Measurements from ENCODE around the gene IGSF21. TPM values are rescaled to one million over a fixed set of nuclear protein-coding genes. Genes with fewer than 3 reads are reported as not detected.

IGSF21 gene
- polyA plus RNA-seq, 1 experiment: not detected

DNA sequence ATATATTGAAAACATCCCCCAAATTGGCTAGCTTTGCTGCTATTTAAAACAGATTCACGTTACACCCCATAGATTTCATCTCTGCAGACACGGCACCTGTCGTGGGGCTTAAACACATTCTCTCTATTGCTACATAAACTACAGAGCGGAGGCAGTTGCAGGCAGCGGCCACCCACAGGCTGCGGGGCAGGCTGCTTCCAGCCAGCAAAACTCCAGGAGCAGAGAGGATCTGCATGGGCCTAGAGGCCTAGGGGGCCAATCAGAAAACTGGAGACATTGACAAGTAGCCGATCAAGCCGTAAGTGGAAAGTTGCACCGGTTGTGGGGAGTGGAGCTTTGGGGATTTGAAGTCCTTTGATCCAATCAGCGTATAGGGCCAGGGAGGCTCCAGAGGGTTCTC lies 244.1 kb downstream of the IGSF21 start:
- no peak for DNase-seq (ENCODE audit: low read depth, low spot score)
- peaks cover 2% of the 10 kb centered on the region; the same call in 1 of the 2 replicates for H3K9me3 ChIP-seq (ENCODE audit: control insufficient read depth, insufficient read depth, low read length)
- H3K27ac ChIP-seq (ENCODE audit: low read depth, low read length): no peak overlapping the region
- POLR2A ChIA-PET: no interaction called here
- CTCF ChIA-PET: no interaction called here
- H3K27me3 ChIP-seq (ENCODE audit: control insufficient read depth, insufficient read depth, low read length): peaks cover 4% of the 10 kb centered on the region
- TF ChIP-seq, protein P1, sequence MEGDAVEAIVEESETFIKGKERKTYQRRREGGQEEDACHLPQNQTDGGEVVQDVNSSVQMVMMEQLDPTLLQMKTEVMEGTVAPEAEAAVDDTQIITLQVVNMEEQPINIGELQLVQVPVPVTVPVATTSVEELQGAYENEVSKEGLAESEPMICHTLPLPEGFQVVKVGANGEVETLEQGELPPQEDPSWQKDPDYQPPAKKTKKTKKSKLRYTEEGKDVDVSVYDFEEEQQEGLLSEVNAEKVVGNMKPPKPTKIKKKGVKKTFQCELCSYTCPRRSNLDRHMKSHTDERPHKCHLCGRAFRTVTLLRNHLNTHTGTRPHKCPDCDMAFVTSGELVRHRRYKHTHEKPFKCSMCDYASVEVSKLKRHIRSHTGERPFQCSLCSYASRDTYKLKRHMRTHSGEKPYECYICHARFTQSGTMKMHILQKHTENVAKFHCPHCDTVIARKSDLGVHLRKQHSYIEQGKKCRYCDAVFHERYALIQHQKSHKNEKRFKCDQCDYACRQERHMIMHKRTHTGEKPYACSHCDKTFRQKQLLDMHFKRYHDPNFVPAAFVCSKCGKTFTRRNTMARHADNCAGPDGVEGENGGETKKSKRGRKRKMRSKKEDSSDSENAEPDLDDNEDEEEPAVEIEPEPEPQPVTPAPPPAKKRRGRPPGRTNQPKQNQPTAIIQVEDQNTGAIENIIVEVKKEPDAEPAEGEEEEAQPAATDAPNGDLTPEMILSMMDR (IDR thresholded peaks at IDR 0.05; ENCODE audit: low read depth, low read length): no peak
- no peak overlapping the region for H3K4me3 ChIP-seq (ENCODE audit: low read depth, low read length)

DNA sequence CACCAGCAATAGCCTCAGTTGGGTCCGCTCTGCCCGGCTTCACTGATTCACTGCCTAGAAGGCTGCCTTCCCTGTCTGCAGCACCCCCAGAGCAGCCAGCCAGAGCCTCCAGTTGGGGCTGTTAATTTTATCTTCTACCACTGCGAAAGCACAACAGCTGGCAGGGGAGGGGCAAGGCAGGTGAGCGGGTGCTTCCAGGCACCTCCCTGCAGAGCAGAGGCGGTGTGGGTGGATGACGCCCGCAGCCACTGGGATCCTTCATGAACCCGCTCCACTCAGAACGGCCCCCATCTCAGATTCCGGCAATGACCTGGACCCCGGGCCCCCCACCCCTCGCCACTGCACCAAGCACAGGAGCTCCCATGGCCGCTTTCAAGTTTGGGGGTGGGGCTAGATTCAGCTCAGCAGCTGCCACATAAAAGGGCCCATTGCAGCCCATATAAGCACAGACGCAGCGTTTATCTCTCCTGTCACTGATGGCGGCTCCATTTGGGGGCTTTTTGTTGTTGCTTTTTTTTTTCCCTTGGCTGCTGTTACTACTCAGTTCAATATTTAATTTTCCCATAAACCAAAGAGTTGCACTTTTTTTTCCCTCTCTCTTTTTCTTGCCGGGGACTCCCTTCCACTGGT lies 245.2 kb downstream of the IGSF21 start:
- no peak for DNase-seq (ENCODE audit: low read depth, low spot score)
- TF ChIP-seq, protein P1 (IDR thresholded peaks at IDR 0.05; ENCODE audit: low read depth, low read length): no peak
- CTCF ChIA-PET: no interaction called here
- H3K27me3 ChIP-seq (ENCODE audit: control insufficient read depth, insufficient read depth, low read length): peaks cover 4% of the 10 kb centered on the region
- no peak overlapping the region for H3K27ac ChIP-seq (ENCODE audit: low read depth, low read length)
- H3K9me3 ChIP-seq (ENCODE audit: control insufficient read depth, insufficient read depth, low read length): no peaks in the 10 kb centered on the region; the same call in 1 of the 2 replicates
- POLR2A ChIA-PET: no interaction called here
- no peak overlapping the region for H3K4me3 ChIP-seq (ENCODE audit: low read depth, low read length)

DNA sequence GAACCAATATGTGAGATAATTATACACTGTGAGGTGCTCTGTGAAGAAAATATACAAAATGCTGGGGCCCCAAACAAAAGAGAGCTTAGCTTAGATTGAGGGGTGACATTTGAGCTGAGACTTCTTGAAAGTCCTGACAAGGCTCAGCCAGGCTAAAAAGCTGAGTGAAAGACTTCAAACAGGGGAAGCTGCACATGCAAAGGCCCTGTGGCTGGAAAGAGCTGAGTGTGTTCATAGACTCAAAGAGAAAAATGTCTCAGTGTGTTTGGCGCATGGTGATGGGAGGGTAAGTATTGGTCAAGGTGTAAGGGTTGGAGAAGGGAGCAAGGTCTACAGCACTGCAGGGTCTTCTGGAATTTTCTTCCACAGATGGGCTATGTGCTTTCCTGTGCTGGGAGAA lies 245.9 kb downstream of the IGSF21 start:
- DNase-seq (ENCODE audit: low read depth, low spot score): no peak
- Histone ChIP-seq H3K9me3 (ENCODE audit: control insufficient read depth, insufficient read depth, low read length) (no peaks in the 10 kb centered on the region; the same call in 1 of the 2 replicates), H3K27ac (ENCODE audit: low read depth, low read length) (no peak overlapping the region), H3K4me3 (ENCODE audit: low read depth, low read length) (no peak overlapping the region), H3K27me3 (ENCODE audit: control insufficient read depth, insufficient read depth, low read length) (peaks cover 4% of the 10 kb centered on the region)
- ChIA-PET POLR2A (no interaction called here), CTCF (no interaction called here)
- TF ChIP-seq, protein P1 (IDR thresholded peaks at IDR 0.05; ENCODE audit: low read depth, low read length): no peak

- Histone ChIP-seq H3K27ac (ENCODE audit: low read depth, low read length) (no peak overlapping the region), H3K27me3 (ENCODE audit: control insufficient read depth, insufficient read depth, low read length) (peaks cover 4% of the 10 kb centered on the region), H3K4me3 (ENCODE audit: low read depth, low read length) (no peak overlapping the region), H3K9me3 (ENCODE audit: control insufficient read depth, insufficient read depth, low read length) (no peaks in the 10 kb centered on the region; the same call in 1 of the 2 replicates)
- TF ChIP-seq, protein P1 (IDR thresholded peaks at IDR 0.05; ENCODE audit: low read depth, low read length): no peak
- DNase-seq (ENCODE audit: low read depth, low spot score): no peak
- POLR2A ChIA-PET: interaction anchor here (0.7 kb wide), 1 partner anchor 61 kb away, joined by 3 read pairs; no protein-coding TSS in a partner anchor
- CTCF ChIA-PET: no interaction called here
Observed at GRCh38 chr1:18353992-18354391, 246.4 kb downstream of the IGSF21 start.

DNA sequence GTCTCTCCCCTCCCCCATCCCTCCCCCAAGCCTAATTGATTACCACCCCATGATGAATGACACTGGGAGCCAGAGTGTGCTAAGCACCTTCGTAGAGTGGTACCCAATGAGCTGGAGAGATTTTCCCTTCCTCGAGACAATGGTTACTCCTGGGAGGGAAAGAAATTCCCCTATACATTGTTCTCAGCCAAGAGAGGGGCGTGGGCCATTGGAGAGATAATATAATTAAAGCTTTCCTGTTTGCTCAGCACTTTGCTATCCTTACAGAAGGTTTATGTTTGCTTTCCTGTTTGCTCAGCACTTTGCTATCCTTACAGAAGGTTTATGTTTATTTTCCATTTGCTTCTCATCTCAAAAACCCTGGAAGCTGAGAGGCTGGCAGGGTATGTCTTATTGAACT lies 247.0 kb downstream of the IGSF21 start:
- ChIA-PET CTCF (no interaction called here), POLR2A (interaction anchor here (0.7 kb wide), 1 partner anchor 62 kb away, joined by 3 read pairs; no protein-coding TSS in a partner anchor)
- peaks cover 4% of the 10 kb centered on the region for H3K27me3 ChIP-seq (ENCODE audit: control insufficient read depth, insufficient read depth, low read length)
- no peaks in the 10 kb centered on the region; the same call in 1 of the 2 replicates for H3K9me3 ChIP-seq (ENCODE audit: control insufficient read depth, insufficient read depth, low read length)
- TF ChIP-seq, protein P1 (IDR thresholded peaks at IDR 0.05; ENCODE audit: low read depth, low read length): no peak
- H3K4me3 ChIP-seq (ENCODE audit: low read depth, low read length): no peak overlapping the region
- H3K27ac ChIP-seq (ENCODE audit: low read depth, low read length): no peak overlapping the region
- no peak for DNase-seq (ENCODE audit: low read depth, low spot score)
